PC-9 (cell line): ENCODE data around the gene PRKG1.

Experiments
- CTCF ChIP-seq: fragments of 200-600 bp; sonication (generic); conservative IDR thresholded peaks from 2 replicates; pipeline ENCODE4 v1.6.1; 2017; ENCODE audit warnings: mixed run types, antibody characterized with exemption, mild to moderate bottlenecking, moderate library complexity
- EZH2 ChIP-seq: fragments of 200-600 bp; sonication (generic); IDR thresholded peaks from 2 replicates; pipeline ENCODE4 v1.8.0; 2017; ENCODE audit warnings: antibody characterized with exemption, low read depth

GRCh38 chr10:52318136-52318701 is 1243.9 kb downstream of the PRKG1 start:
- TF ChIP-seq CTCF, result no peak
- no peak for TF ChIP-seq EZH2
